Measurements from ENCODE around the gene YIF1A. TPM values are rescaled to one million over a fixed set of nuclear protein-coding genes. Genes with fewer than 3 reads are reported as not detected.

Gene YIF1A
- total RNA-seq, 1 experiment from 2014 or later = 54.7 TPM

- Histone ChIP-seq H3K4me1 (ENCODE audit: control insufficient read depth in 1 of 2, insufficient read depth in 2 of 2, low read length in 2 of 2) (peaks cover 0 to 26% of the 10 kb centered on the region in 2 experiments; a peak in 2 of 4 replicates), H2AFZ (ENCODE audit: low read depth, low read length, poor library complexity, severe bottlenecking) (no peak overlapping the region), H3K9me2 (ENCODE audit: insufficient read depth) (no peaks in the 10 kb centered on the region), H3K27ac (ENCODE audit: low read depth, low read length) (no peak overlapping the region), H3K4me2 (ENCODE audit: low read length) (no peak overlapping the region), H4K20me1 (ENCODE audit: insufficient read depth) (no peaks in the 10 kb centered on the region), H3K27me3 (ENCODE audit: insufficient read depth, low read length) (no peaks in the 10 kb centered on the region), H3K36me3 (ENCODE audit: control insufficient read depth in 1 of 2, insufficient read depth in 2 of 2, low read length in 2 of 2) (peaks cover 0 to 3% of the 10 kb centered on the region in 2 experiments; a peak in 3 of 4 replicates), H3K9me3 (ENCODE audit: control insufficient read depth in 1 of 2, insufficient read depth in 1 of 2, low read depth in 1 of 2, low read length in 2 of 2) (no peaks in the 10 kb centered on the region), H3K9ac (ENCODE audit: low read length) (no peak overlapping the region), H3K79me2 (ENCODE audit: insufficient read depth, low read length) (no peaks in the 10 kb centered on the region), H3K4me3 (replicated peaks in 1 of 2; ENCODE audit: low read depth in 1 of 2, low read length in 2 of 2) (no peak overlapping the region)
- DNase-seq (ENCODE audit: low read depth, low spot score) (no peak), ATAC-seq (no peak)
- TF ChIP-seq SP1 (IDR thresholded peaks at IDR 0.05; ENCODE audit: low read depth) (no peak), EGR1 (IDR thresholded peaks at IDR 0.05; ENCODE audit: low read depth) (no peak), REST (IDR thresholded peaks at IDR 0.05; ENCODE audit: low read depth) (no peak), POLR2A (IDR thresholded peaks at IDR 0.05; ENCODE audit: borderline replicate concordance, extremely low read depth, insufficient read depth, insufficient read length) (no peak), ATF3 (IDR thresholded peaks at IDR 0.05) (no peak), ZFX (IDR thresholded peaks at IDR 0.05) (no peak)
- BruUV-seq (replicated peaks) = no TSS peak
- ChIA-PET POLR2A (no interaction called here), CTCF (no interaction called here), RAD21 (ENCODE audit: low non-redundant PET in 1 of 2, low total read pairs in 2 of 2, uncharacterized antibody in 2 of 2, unreplicated experiment in 2 of 2) (no interaction called here)
- intact Hi-C loops (cut with micrococcal nuclease) = no loop called here
Measured at GRCh38 chr11:66279092-66279734, 9.7 kb downstream of the YIF1A start.

Measured in HCT116 (cell line).